IPS-18c (cell line): ENCODE measurements around the gene PCAT7.
"Not testable (repeated sequence)": the region's sequence is repeated elsewhere in the genome, so short reads cannot be mapped to it uniquely, and the experiment has no call there.

ENCODE experiments used
- H3K4me3 ChIP-seq: 2 replicates; pipeline ENCODE4 v1.7.0; 2013; ENCODE audit warnings: low read depth, mild to moderate bottlenecking, low read length, moderate library complexity; ENCODE audit not compliant: insufficient read depth
- H3K9me3 ChIP-seq: one replicate; pipeline ENCODE4 v1.6.1; 2013; ENCODE audit warnings: mild to moderate bottlenecking, low read length, moderate library complexity; ENCODE audit not compliant: control insufficient read depth, insufficient read depth

The PCAT7 gene

GRCh38 chr9:94554439-94555331 is at the start of gene PCAT7:
Gene PCAT7 (plus strand): TSS chr9:94555083.
- Histone ChIP-seq H3K9me3 (no peaks in the 10 kb centered on the region), H3K4me3 (peak within 1 kb of the TSS; percentile 87)

DNA sequence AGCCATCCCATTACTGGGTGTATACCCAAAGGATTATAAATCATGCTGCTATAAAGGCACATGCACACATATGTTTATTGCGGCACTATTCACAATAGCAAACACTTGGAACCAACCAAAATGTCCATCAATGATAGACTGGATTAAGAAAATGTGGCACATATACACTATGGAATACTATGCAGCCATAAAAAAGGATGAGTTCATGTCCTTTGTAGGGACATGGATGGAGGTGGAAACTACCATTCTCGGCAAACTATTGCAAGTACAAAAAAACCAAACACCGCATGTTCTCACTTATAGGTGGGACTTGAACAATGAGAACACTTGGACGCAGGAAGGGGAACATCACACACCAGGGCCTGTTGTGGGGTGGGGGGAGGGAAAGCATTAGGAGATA is 48.5 kb upstream of the PCAT7 start:
- not testable (repeated sequence) for H3K9me3 ChIP-seq, H3K4me3 ChIP-seq

DNA sequence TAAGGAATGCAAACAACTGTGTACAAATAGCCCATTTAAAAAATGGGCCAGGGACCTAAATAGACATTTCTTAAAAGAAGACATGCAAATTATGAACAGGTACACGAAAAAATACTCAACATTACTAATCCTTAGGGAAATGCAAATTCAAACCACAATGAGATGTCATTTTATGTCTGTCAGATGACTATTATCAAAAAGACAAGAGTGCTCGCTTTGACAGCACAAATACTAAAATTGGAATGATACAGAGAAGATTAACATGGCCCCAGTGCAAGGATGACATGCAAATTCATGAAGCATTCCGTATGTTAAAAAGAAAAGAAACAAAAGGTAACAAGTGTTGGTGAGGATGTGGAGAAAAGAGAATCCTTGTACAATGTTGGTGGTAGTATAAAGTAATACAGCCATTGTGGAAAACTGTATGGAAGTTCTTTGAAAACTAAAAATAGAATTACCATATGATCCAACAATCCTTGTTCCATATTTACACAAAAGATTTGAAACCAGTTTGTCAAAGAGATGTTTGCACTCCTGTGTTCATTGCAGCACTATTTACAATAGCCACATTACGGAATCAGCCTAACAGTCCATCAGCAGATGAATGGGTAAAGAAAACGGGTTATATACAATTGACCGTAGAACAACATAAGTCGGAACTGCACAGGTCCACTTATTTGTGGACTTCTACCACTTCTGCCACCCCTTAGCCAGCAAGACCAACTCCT is 47.2 kb upstream of the PCAT7 start:
- Histone ChIP-seq H3K4me3 (no peak overlapping the region), H3K9me3 (no peaks in the 10 kb centered on the region)

GRCh38 chr9:94511134-94511954 is 43.5 kb upstream of the PCAT7 start:
- no peak overlapping the region for H3K4me3 ChIP-seq

DNA sequence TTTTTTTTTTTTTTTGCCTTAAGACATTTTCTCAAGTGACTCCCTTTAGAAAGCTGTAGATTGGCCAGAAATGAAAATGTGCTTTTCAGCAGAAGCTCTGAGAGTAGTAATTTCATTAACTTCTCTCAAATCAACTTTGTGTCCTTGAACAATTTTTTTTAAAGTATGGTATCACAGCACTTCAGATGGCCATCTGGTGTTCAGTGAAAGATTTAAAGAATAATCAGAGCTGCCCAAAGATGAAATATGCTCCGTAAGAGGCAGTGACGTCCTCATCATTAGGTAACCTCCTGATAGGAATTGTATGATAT is 43.0 kb upstream of the PCAT7 start:
- peaks cover 2% of the 10 kb centered on the region for H3K9me3 ChIP-seq

More at GRCh38 chr9:94511134-94511954, 43.5 kb upstream of the PCAT7 start:
- H3K9me3 ChIP-seq = peaks cover 2% of the 10 kb centered on the region

GRCh38 chr9:94514722-94515121 is 40.2 kb upstream of the PCAT7 start:
- Histone ChIP-seq H3K4me3 (no peak overlapping the region), H3K9me3 (peaks cover 2% of the 10 kb centered on the region)

More for the DNA sequence above, 43.0 kb upstream of the PCAT7 start:
- H3K4me3 ChIP-seq = no peak overlapping the region

- H3K9me3 ChIP-seq = peaks cover 2% of the 10 kb centered on the region
- no peak overlapping the region for H3K4me3 ChIP-seq
These were observed 37.6 kb upstream of the PCAT7 start for GRCh38 chr9:94517254-94517653.

GRCh38 chr9:94525396-94526035 is 29.4 kb upstream of the PCAT7 start:
- Histone ChIP-seq H3K9me3 (no peaks in the 10 kb centered on the region), H3K4me3 (no peak overlapping the region)

GRCh38 chr9:94526271-94526670 is 28.6 kb upstream of the PCAT7 start:
- Histone ChIP-seq H3K9me3 (no peaks in the 10 kb centered on the region), H3K4me3 (no peak overlapping the region)

- H3K9me3 ChIP-seq = no peaks in the 10 kb centered on the region
- no peak overlapping the region for H3K4me3 ChIP-seq
These were observed 27.9 kb upstream of the PCAT7 start for GRCh38 chr9:94526951-94527350.

DNA sequence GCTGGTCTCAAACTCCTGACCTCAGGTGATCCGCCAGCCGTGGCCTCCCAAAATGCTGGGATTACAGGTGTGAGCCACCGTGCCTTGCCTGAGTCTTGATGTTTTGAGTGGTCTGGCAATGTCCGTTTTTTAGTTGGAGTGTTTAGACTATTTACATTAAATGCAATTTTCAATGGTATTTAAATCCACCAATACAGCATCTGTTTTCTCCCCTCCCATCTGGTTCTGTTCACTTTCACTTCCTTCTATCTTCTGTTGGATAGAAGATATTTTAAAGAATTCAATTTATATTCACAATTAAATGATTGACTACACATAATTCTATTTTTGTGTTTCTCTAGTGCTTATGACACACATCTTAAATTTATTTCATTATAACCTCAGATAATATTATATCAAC is 26.0 kb upstream of the PCAT7 start:
- no peaks in the 10 kb centered on the region for H3K9me3 ChIP-seq
- no peak overlapping the region for H3K4me3 ChIP-seq

DNA sequence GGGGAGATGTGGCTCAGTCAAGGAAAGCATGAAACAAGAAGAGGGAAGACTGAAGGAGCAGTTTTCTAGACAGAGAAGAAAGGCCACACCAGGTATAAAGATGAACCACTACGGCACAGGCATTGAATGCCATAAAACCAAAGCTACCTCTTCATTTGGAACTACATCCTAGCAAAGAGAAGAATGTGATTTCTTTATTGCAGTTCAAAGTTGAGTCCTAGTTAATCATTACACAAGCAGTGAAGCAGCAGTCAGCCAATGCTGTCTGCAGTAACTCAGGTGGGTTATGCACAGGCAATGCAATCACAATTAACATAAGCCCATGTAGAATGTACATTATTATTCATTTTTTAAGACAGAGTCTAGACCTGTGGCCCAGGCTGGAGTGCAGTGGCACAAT is 21.7 kb upstream of the PCAT7 start:
- no peak overlapping the region for H3K4me3 ChIP-seq
- H3K9me3 ChIP-seq = no peaks in the 10 kb centered on the region

DNA sequence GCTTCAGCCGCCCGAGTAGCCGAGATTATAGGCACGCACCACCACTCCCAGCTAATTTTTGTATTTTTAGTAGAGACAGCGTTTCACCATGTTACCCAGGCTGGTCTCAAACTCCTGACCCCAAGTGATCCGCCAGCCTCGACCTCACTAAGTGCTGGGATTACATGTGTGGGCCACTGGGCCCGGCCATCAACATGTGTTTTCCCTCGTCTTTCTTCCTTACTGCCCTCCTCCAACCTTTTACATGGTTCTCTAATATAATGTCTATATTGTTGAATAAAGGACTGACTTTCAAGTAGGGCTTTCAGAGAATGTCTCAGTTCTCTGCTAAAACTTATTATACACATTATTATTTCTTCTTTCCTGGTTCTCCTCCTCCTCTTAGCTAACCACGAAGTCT is 21.3 kb upstream of the PCAT7 start:
- Histone ChIP-seq H3K9me3 (no peaks in the 10 kb centered on the region), H3K4me3 (no peak overlapping the region)

- Histone ChIP-seq H3K9me3 (no peaks in the 10 kb centered on the region), H3K4me3 (no peak overlapping the region)
These were observed 20.0 kb upstream of the PCAT7 start for GRCh38 chr9:94534901-94535300.

DNA sequence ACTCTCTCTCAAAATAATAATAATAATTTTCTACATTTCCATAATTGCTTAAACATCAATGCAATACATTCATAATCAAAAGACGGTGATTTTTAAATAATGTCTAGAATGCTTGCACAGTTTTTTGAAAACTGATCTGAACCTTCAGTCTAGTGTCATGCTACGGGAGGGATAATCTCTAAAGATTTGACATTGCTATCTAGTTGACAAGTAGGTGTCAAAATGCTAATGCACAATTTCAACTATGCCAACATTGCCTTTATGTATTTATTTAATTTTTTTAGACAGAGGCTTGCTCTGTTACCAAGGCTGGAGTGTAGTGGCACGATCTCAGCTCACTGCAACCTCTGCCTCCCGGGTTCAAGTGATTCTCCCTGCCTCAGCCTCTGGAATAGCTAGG is 16.0 kb upstream of the PCAT7 start:
- Histone ChIP-seq H3K4me3 (no peak overlapping the region), H3K9me3 (no peaks in the 10 kb centered on the region)

DNA sequence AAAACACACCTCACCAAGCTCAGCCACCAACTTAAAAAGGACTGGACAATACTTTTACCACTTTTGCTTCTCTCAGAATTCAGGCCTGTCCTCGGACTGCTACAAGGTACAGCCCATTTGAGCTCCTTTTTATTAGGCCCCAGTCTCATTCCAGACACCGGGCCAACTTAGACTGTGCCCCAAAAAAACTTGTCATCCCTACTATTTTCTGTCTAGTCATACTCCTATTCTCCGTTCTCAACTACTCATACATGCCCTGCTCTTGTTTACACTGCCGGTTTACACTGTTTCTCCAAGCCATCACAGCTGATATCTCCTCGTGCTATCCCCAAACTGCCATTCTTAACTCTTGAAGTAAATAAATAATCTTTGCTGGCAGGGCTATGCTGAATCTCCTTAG is 10.5 kb upstream of the PCAT7 start:
- H3K9me3 ChIP-seq, H3K4me3 ChIP-seq: not testable (repeated sequence)

GRCh38 chr9:94545940-94546339 is 8.9 kb upstream of the PCAT7 start:
- Histone ChIP-seq H3K4me3 (no peak overlapping the region), H3K9me3 (no peaks in the 10 kb centered on the region)
